ENCODE measurements around the gene ADH1B. TPM values are rescaled to one million over a fixed set of nuclear protein-coding genes. Genes with fewer than 3 reads are reported as not detected.

Gene ADH1B
- total RNA-seq, 2 experiments from 2014 or later = not detected

GRCh38 chr4:99276417-99276816 is 44.8 kb downstream of the ADH1B start:
- H3K27ac Mint-ChIP-seq = no peak overlapping the region
- TF ChIP-seq CTCF (IDR thresholded peaks at IDR 0.05) = no peak
- no peak for ATAC-seq (ENCODE audit: poor library complexity)
- no peak overlapping the region for H3K4me3 ChIP-seq (ENCODE audit: low read length)
- H3K9me3 ChIP-seq (ENCODE audit: control insufficient read depth in 1 of 2, insufficient read depth in 1 of 2, low read length in 2 of 2) = no peaks in the 10 kb centered on the region
- intact Hi-C loops (cut with DNase I, micrococcal nuclease) = no loop called here
- H3K4me1 ChIP-seq (ENCODE audit: insufficient read depth, low read length) = no peaks in the 10 kb centered on the region
- H3K27me3 Mint-ChIP-seq = no peaks in the 10 kb centered on the region
- ChIA-PET POLR2A (no interaction called here), CTCF (no interaction called here)
- H3K36me3 Mint-ChIP-seq (ENCODE audit: low read depth) = no peaks in the 10 kb centered on the region
- no peaks in the 10 kb centered on the region for H3K9me3 Mint-ChIP-seq
- H3K27ac ChIP-seq (ENCODE audit: low read depth in 1 of 2, low read length in 2 of 2) = no peak overlapping the region
- H3K4me3 Mint-ChIP-seq = no peak overlapping the region
- H3K4me1 Mint-ChIP-seq (ENCODE audit: low read depth) = no peaks in the 10 kb centered on the region
- H3K27me3 ChIP-seq (ENCODE audit: control insufficient read depth in 1 of 2, insufficient read depth in 2 of 2, low read length in 2 of 2) = no peaks in the 10 kb centered on the region
- DNase-seq = no peak
- no peaks in the 10 kb centered on the region for H3K36me3 ChIP-seq (ENCODE audit: insufficient read depth, low read length)

- DNase-seq = no peak
- ChIA-PET CTCF (no interaction called here), POLR2A (no interaction called here)
- H3K4me1 ChIP-seq (ENCODE audit: insufficient read depth, low read length) = no peaks in the 10 kb centered on the region
- H3K9me3 ChIP-seq (ENCODE audit: control insufficient read depth in 1 of 2, insufficient read depth in 1 of 2, low read length in 2 of 2) = no peaks in the 10 kb centered on the region
- Mint-ChIP-seq H3K4me3 (no peak overlapping the region), H3K36me3 (ENCODE audit: low read depth) (no peaks in the 10 kb centered on the region), H3K4me1 (ENCODE audit: low read depth) (no peaks in the 10 kb centered on the region), H3K27me3 (no peaks in the 10 kb centered on the region), H3K27ac (no peak overlapping the region), H3K9me3 (no peaks in the 10 kb centered on the region)
- H3K4me3 ChIP-seq (ENCODE audit: low read length) = no peak overlapping the region
- ATAC-seq (ENCODE audit: poor library complexity) = no peak
- no peak overlapping the region for H3K27ac ChIP-seq (ENCODE audit: low read depth in 1 of 2, low read length in 2 of 2)
- intact Hi-C loops (cut with DNase I, micrococcal nuclease) = no loop called here
- no peaks in the 10 kb centered on the region for H3K36me3 ChIP-seq (ENCODE audit: insufficient read depth, low read length)
- H3K27me3 ChIP-seq (ENCODE audit: control insufficient read depth in 1 of 2, insufficient read depth in 2 of 2, low read length in 2 of 2) = no peaks in the 10 kb centered on the region
- no peak for TF ChIP-seq CTCF (IDR thresholded peaks at IDR 0.05)
Observed at GRCh38 chr4:99275885-99276284, 45.3 kb downstream of the ADH1B start.

GRCh38 chr4:99275050-99275449 is 46.2 kb downstream of the ADH1B start:
- no peak for TF ChIP-seq CTCF (IDR thresholded peaks at IDR 0.05)
- H3K27ac ChIP-seq (ENCODE audit: low read depth in 1 of 2, low read length in 2 of 2) = no peak overlapping the region
- Mint-ChIP-seq H3K27me3 (no peaks in the 10 kb centered on the region), H3K4me1 (ENCODE audit: low read depth) (no peaks in the 10 kb centered on the region), H3K9me3 (no peaks in the 10 kb centered on the region), H3K27ac (no peak overlapping the region), H3K4me3 (no peak overlapping the region), H3K36me3 (ENCODE audit: low read depth) (no peaks in the 10 kb centered on the region)
- no peak overlapping the region for H3K4me3 ChIP-seq (ENCODE audit: low read length)
- no peak for DNase-seq
- intact Hi-C loops (cut with DNase I, micrococcal nuclease) = no loop called here
- no peaks in the 10 kb centered on the region for H3K4me1 ChIP-seq (ENCODE audit: insufficient read depth, low read length)
- ChIA-PET CTCF (no interaction called here), POLR2A (no interaction called here)
- ATAC-seq (ENCODE audit: poor library complexity) = no peak
- H3K9me3 ChIP-seq (ENCODE audit: control insufficient read depth in 1 of 2, insufficient read depth in 1 of 2, low read length in 2 of 2) = no peaks in the 10 kb centered on the region
- H3K27me3 ChIP-seq (ENCODE audit: control insufficient read depth in 1 of 2, insufficient read depth in 2 of 2, low read length in 2 of 2) = no peaks in the 10 kb centered on the region
- H3K36me3 ChIP-seq (ENCODE audit: insufficient read depth, low read length) = no peaks in the 10 kb centered on the region

Measured in CD4-positive, alpha-beta T cell (primary cell).